ENCODE results near the gene GPALPP1. TPM values are rescaled to one million over a fixed set of nuclear protein-coding genes. Genes with fewer than 3 reads are reported as not detected.
"Not testable (repeated sequence)": the region's sequence is repeated elsewhere in the genome, so short reads cannot be mapped to it uniquely, and the experiment has no call there.

GPALPP1 gene
- total RNA-seq, result 10 to 100 TPM in 1 of 2 donors, 1 to 10 TPM in 1; 9.0 to 14.6 TPM

- TF ChIP-seq CTCF (IDR thresholded peaks at IDR 0.05), result peak in 1 of 2 donors; percentile 35
- H3K27me3 ChIP-seq, result no peaks in the 10 kb centered on the region
- peak within 1 kb of the TSS; percentile 82 to 87 for H3K27ac ChIP-seq
- no peaks in the 10 kb centered on the region for H3K9me3 ChIP-seq
- peaks cover 0 to 32% of the 10 kb centered on the region in 2 donors for H3K4me1 ChIP-seq
- no peaks in the 10 kb centered on the region for H3K36me3 ChIP-seq
- peak; percentile 94 for DNase-seq (ENCODE audit: low spot score)
- peak within 1 kb of the TSS; percentile 92 to 95 for H3K4me3 ChIP-seq
Observed at GRCh38 chr13:44989071-44989889, at the start of gene GPALPP1, which contains the start of gene NUFIP1. TSS of gene GPALPP1 (plus strand) at chr13:44989538. CDS start at chr13:44989655, 117 bp downstream. TSS of gene NUFIP1 (minus strand) at chr13:44989471. CDS start at chr13:44989436, 35 bp downstream.

- H3K27ac ChIP-seq, result peak overlapping the region in 1 of 2 donors; percentile 11
- not testable (repeated sequence) for H3K36me3 ChIP-seq; H3K4me3 ChIP-seq; H3K9me3 ChIP-seq; DNase-seq (ENCODE audit: low spot score); H3K27me3 ChIP-seq; H3K4me1 ChIP-seq
Observed at GRCh38 chr13:44943411-44943810, 45.9 kb upstream of the GPALPP1 start.

GRCh38 chr13:44951184-44951583, 38.2 kb upstream of the GPALPP1 start:
- DNase-seq (ENCODE audit: low spot score), result no peak
- no peak overlapping the region for H3K4me3 ChIP-seq
- H3K36me3 ChIP-seq, result no peaks in the 10 kb centered on the region
- H3K9me3 ChIP-seq, result no peaks in the 10 kb centered on the region
- no peak for TF ChIP-seq CTCF (IDR thresholded peaks at IDR 0.05)
- H3K27me3 ChIP-seq, result no peaks in the 10 kb centered on the region
- no peaks in the 10 kb centered on the region for H3K4me1 ChIP-seq
- no peak overlapping the region for H3K27ac ChIP-seq

GRCh38 chr13:44952671-44953070, 36.7 kb upstream of the GPALPP1 start:
- Histone ChIP-seq H3K27me3 (no peaks in the 10 kb centered on the region), H3K27ac (no peak overlapping the region), H3K9me3 (no peaks in the 10 kb centered on the region), H3K36me3 (no peaks in the 10 kb centered on the region), H3K4me1 (no peaks in the 10 kb centered on the region), H3K4me3 (no peak overlapping the region)
- DNase-seq (ENCODE audit: low spot score), result no peak
- no peak for TF ChIP-seq CTCF (IDR thresholded peaks at IDR 0.05)

- no peak for TF ChIP-seq CTCF (IDR thresholded peaks at IDR 0.05)
- Histone ChIP-seq H3K27ac (peak overlapping the region in 1 of 2 donors; percentile 60), H3K27me3 (no peaks in the 10 kb centered on the region), H3K9me3 (no peaks in the 10 kb centered on the region), H3K4me1 (no peaks in the 10 kb centered on the region), H3K36me3 (peaks cover 10% of the 10 kb centered on the region), H3K4me3 (no peak overlapping the region)
- no peak for DNase-seq (ENCODE audit: low spot score)
Observed at GRCh38 chr13:44954224-44954623, 35.1 kb upstream of the GPALPP1 start.

- TF ChIP-seq CTCF (IDR thresholded peaks at IDR 0.05), result no peak
- Histone ChIP-seq H3K27ac (peak overlapping the region; percentile 7 to 60), H3K36me3 (peaks cover 13% of the 10 kb centered on the region), H3K4me1 (no peaks in the 10 kb centered on the region), H3K9me3 (no peaks in the 10 kb centered on the region), H3K27me3 (no peaks in the 10 kb centered on the region), H3K4me3 (no peak overlapping the region)
- DNase-seq (ENCODE audit: low spot score), result no peak
Observed at GRCh38 chr13:44955406-44955805, 33.9 kb upstream of the GPALPP1 start.
